IMR-90 (cell line): Measurements from ENCODE around the gene LIPN. TPM values are rescaled to one million over a fixed set of nuclear protein-coding genes. Genes with fewer than 3 reads are reported as not detected.

Source experiments
- ATAC-seq: fragments of 200-7000 bp; cut with Tn5 transposase; 2 replicates; pipeline ENCODE4 v1.9.1; 2020; ENCODE audit warnings: low read depth, mild to moderate bottlenecking, moderate library complexity
- BruUV-seq: library from RNA; stranded (reverse); fragments of 400-500 nt; replicated peaks from 2 replicates; lab custom pipeline; 2021; lab: Mats Ljungman, UMichigan
- CTCF ChIA-PET: fragments of 300-600 bp; formaldehyde crosslinking; extraction: SDS; loops from one replicate; lab custom pipeline; 2021; ENCODE audit warnings: antibody characterized with exemption; lab: Yijun Ruan, JAX
- POLR2A ChIA-PET: fragments of 300-600 bp; sonication (Branson Sonifier 250); formaldehyde crosslinking; loops from one replicate; lab custom pipeline; 2022; ENCODE audit warnings: antibody characterized with exemption; ENCODE audit not compliant: unreplicated experiment; lab: Charles Lee
- DNase-seq: peaks from one replicate; pipeline ENCODE4 v3.0.0; 2013
- H2AFZ ChIP-seq: replicated peaks from 2 replicates; pipeline ENCODE3; 2013; ENCODE audit warnings: low read length, mild to moderate bottlenecking; ENCODE audit not compliant: poor library complexity
- H2AK5ac ChIP-seq: 2 replicates; pipeline ENCODE4 v1.6.1; 2013; ENCODE audit warnings: low read depth, low read length, inconsistent platforms
- H2AK9ac ChIP-seq: replicated peaks from 2 replicates; pipeline ENCODE3; 2013; ENCODE audit warnings: mild to moderate bottlenecking, low read depth, low read length, moderate library complexity; ENCODE audit not compliant: poor library complexity
- H2BK120ac ChIP-seq: 2 replicates; pipeline ENCODE4 v1.6.1; 2013; ENCODE audit warnings: low read depth, low read length, inconsistent platforms
- H2BK15ac ChIP-seq: 3 replicates; pipeline ENCODE4 v1.6.1; 2013; ENCODE audit warnings: low read depth, low read length, inconsistent platforms
- H2BK20ac ChIP-seq: 2 replicates; pipeline ENCODE4 v1.6.1; 2013; ENCODE audit warnings: low read depth, mild to moderate bottlenecking, inconsistent platforms, low read length, moderate library complexity
- H2BK5ac ChIP-seq: 2 replicates; pipeline ENCODE4 v1.6.1; 2013; ENCODE audit warnings: mild to moderate bottlenecking, low read depth, low read length, inconsistent platforms; ENCODE audit not compliant: poor library complexity, severe bottlenecking
- H3K14ac ChIP-seq: replicated peaks from 2 replicates; pipeline ENCODE4 v1.6.1; 2013; ENCODE audit warnings: low read depth, low read length, inconsistent platforms
- H3K18ac ChIP-seq: 2 replicates; pipeline ENCODE4 v1.6.1; 2013; ENCODE audit warnings: low read depth, low read length, control low read depth
- H3K23ac ChIP-seq: 2 replicates; pipeline ENCODE4 v1.6.1; 2013; ENCODE audit warnings: low read depth, low read length, inconsistent platforms
- H3K27ac ChIP-seq: 2 replicates; pipeline ENCODE4 v1.5.1; 2013; ENCODE audit warnings: mild to moderate bottlenecking, control low read depth, low read length; ENCODE audit not compliant: insufficient read depth
- H3K27me3 ChIP-seq: 2 replicates; pipeline ENCODE4 v1.6.1; 2013; ENCODE audit warnings: low read length; ENCODE audit not compliant: control insufficient read depth, insufficient read depth
- H3K36me3 ChIP-seq: 2 replicates; pipeline ENCODE4 v1.6.1; 2013; ENCODE audit warnings: low read length, mixed read lengths; ENCODE audit not compliant: control insufficient read depth, insufficient read depth
- H3K4ac ChIP-seq: 2 replicates; pipeline ENCODE4 v1.6.1; 2013; ENCODE audit warnings: low read depth, low read length, inconsistent platforms
- H3K4me1 ChIP-seq: 2 replicates; pipeline ENCODE4 v1.6.1; 2013; ENCODE audit warnings: low read length, mixed read lengths; ENCODE audit not compliant: control insufficient read depth, insufficient read depth
- H3K4me2 ChIP-seq: 2 replicates; pipeline ENCODE4 v1.6.1; 2013; ENCODE audit warnings: low read depth, mild to moderate bottlenecking, control low read depth, low read length, moderate library complexity
- H3K4me3 ChIP-seq: 2 replicates; pipeline ENCODE4 v1.5.1; 2013; ENCODE audit warnings: low read depth, mild to moderate bottlenecking, control low read depth, low read length, moderate library complexity; ENCODE audit not compliant: insufficient read depth
- H3K56ac ChIP-seq: 2 replicates; pipeline ENCODE4 v1.6.1; 2013; ENCODE audit warnings: low read length, inconsistent platforms; ENCODE audit not compliant: insufficient read depth; ENCODE audit errors: extremely low read depth
- H3K79me1 ChIP-seq, 2 experiments: 2 replicates each; pipeline ENCODE4 v1.6.1; 2013; ENCODE audit warnings: low read length in 2 of 2, inconsistent platforms in 1 of 2, low read depth in 1 of 2
- H3K9ac ChIP-seq: 2 replicates; pipeline ENCODE4 v1.6.1; 2013; ENCODE audit warnings: low read depth, low read length, control low read depth
- H3K9me1 ChIP-seq: 2 replicates; pipeline ENCODE4 v1.6.1; 2013; ENCODE audit warnings: low read length, inconsistent platforms; ENCODE audit not compliant: insufficient read depth
- H3K9me3 ChIP-seq: 2 replicates; pipeline ENCODE4 v1.6.1; 2013; ENCODE audit warnings: low read length; ENCODE audit not compliant: control insufficient read depth, insufficient read depth
- H4K20me1 ChIP-seq: 2 replicates; pipeline ENCODE4 v1.6.1; 2013; ENCODE audit warnings: low read length, inconsistent platforms; ENCODE audit not compliant: insufficient read depth
- H4K5ac ChIP-seq: 2 replicates; pipeline ENCODE4 v1.6.1; 2013; ENCODE audit warnings: mild to moderate bottlenecking, low read depth, low read length, control low read depth
- H4K8ac ChIP-seq, 2 experiments: 2 replicates each; pipeline ENCODE4 v1.6.1; 2013; ENCODE audit warnings: low read depth in 2 of 2, low read length in 2 of 2, control low read depth in 1 of 2, inconsistent platforms in 1 of 2
- H4K91ac ChIP-seq: 2 replicates; pipeline ENCODE4 v1.6.1; 2013; ENCODE audit warnings: low read depth, low read length, inconsistent platforms; ENCODE audit not compliant: insufficient read depth
- NFE2L2 ChIP-seq: fragments of 150-350 bp; IDR thresholded peaks from 2 replicates; pipeline ENCODE4 v1.6.1; 2016; ENCODE audit warnings: low read depth, mild to moderate bottlenecking, low read length
- RCOR1 ChIP-seq: IDR thresholded peaks from 2 replicates; pipeline ENCODE4 v1.6.1; 2012; ENCODE audit warnings: mild to moderate bottlenecking, low read length, improper control_type of control experiment; ENCODE audit not compliant: insufficient replicate concordance
- WGBS, 2 experiments: methylation state at CpG; one replicate each; pipeline versions ENCODE4 v1.1.5 to v1.1.7; 2013; ENCODE audit warnings: missing lambda C conversion rate in 2 of 2; ENCODE audit not compliant: insufficient read length in 1 of 2; ENCODE audit errors: extremely low coverage in 2 of 2; 5-methylcytosine and 5-hydroxymethylcytosine counted together
- dilution Hi-C: fragments of 300-500 bp; cut with HindIII; formaldehyde crosslinking; loops from one replicate; pipeline ENCODE4 v1.14.3; 2018; ENCODE audit warnings: low sequenced_read_pairs; ENCODE audit not compliant: unreplicated experiment
- in situ Hi-C: fragments of 300-500 bp; cut with MboI; formaldehyde crosslinking; loops from 3 replicates; pipeline ENCODE4 v1.14.3; 2019; ENCODE audit warnings: low sequenced_read_pairs, inconsistent platforms, mixed read lengths
- intact Hi-C: fragments of 100-400 bp; cut with micrococcal nuclease; formaldehyde crosslinking; loops from 2 replicates; pipeline ENCODE4 v1.10.0; 2022
- polyA plus RNA-seq, 3 experiments: library from polyadenylated mRNA; depleted of rRNA; stranded (reverse); fragments of >200 nt; gene quantifications; 2 replicates each; pipeline ENCODE4 v1.2.3, GENCODE V29; 2012; ENCODE audit warnings: low replicate concordance in 1 of 3
- total RNA-seq: library from RNA; depleted of rRNA; stranded (reverse); fragments of >200 nt; gene quantifications from 2 replicates; pipeline ENCODE4 v1.2.3, GENCODE V29; 2012

The LIPN gene
- total and polyA plus RNA-seq, 2 of the 4 experiments (the other 2 are of a cell fraction) = not detected

DNA sequence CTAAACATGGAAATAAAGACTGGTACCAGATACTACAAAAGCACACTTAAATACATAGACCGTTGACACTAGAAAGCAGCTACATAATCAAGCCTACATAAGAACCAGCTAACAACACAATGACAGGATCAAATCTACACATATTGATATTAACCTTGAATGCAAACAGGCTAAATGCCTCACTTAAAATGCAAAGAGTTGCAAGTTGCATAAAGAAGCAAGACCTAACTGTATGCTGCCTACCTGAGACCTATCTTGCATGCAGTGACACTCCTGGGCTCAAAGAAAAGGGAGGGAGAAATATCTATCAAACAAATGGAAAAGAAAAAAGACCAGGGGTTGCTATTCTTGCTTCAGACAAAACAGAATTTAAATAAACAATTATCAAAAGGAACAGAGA lies 14.2 kb upstream of the LIPN start:
- BruUV-seq = no TSS peak
- Histone ChIP-seq H4K20me1 (no peaks in the 10 kb centered on the region), H3K14ac (no peak overlapping the region), H2BK15ac (no peak overlapping the region), H3K9me1 (no peaks in the 10 kb centered on the region), H3K79me1 (no peaks in the 10 kb centered on the region), H3K4me1 (no peaks in the 10 kb centered on the region), H3K27me3 (peaks cover 13% of the 10 kb centered on the region), H4K8ac (no peak overlapping the region), H2BK20ac (no peak overlapping the region), H3K4me2 (no peak overlapping the region), H2BK120ac (no peak overlapping the region), H3K18ac (no peak overlapping the region), H2BK5ac (no peak overlapping the region), H3K9me3 (peaks cover 4% of the 10 kb centered on the region; the same call in 1 of the 2 replicates), H4K91ac (no peak overlapping the region), H3K36me3 (no peaks in the 10 kb centered on the region), H3K4me3 (no peak overlapping the region), H3K4ac (no peak overlapping the region), H3K23ac (no peak overlapping the region), H3K56ac (no peak overlapping the region), H3K9ac (no peak overlapping the region), H2AK9ac (no peak overlapping the region), H2AK5ac (no peak overlapping the region), H3K27ac (no peak overlapping the region), H2AFZ (no peak overlapping the region), H4K5ac (no peak overlapping the region)
- intact Hi-C loops (no loop called here), in situ Hi-C loops (no loop called here), dilution Hi-C loops (no loop called here)
- no peak for DNase-seq
- ATAC-seq = no peak
- ChIA-PET POLR2A (no interaction called here), CTCF (interaction anchor here (0.6 kb wide), 1 partner anchor 23 kb away, joined by 3 read pairs; no protein-coding TSS in a partner anchor)
- TF ChIP-seq RCOR1 (no peak), NFE2L2 (no peak)
- WGBS, 2 experiments = 50% methylated on average over 1 of the region's 1 CpG; no CpG with 5 or more reads in 1 of the 2 experiments
